CD4-positive, alpha-beta T cell treated with Interleukin-15 for 1 hour (primary cell): ENCODE results near the gene PGK1.
"Not testable (repeated sequence)": the region's sequence is repeated elsewhere in the genome, so short reads cannot be mapped to it uniquely, and the experiment has no call there.

ENCODE experiments used
- DNase-seq: peaks from one replicate; pipeline ENCODE4 v3.0.0-alpha.2; 2020

Gene PGK1

DNA sequence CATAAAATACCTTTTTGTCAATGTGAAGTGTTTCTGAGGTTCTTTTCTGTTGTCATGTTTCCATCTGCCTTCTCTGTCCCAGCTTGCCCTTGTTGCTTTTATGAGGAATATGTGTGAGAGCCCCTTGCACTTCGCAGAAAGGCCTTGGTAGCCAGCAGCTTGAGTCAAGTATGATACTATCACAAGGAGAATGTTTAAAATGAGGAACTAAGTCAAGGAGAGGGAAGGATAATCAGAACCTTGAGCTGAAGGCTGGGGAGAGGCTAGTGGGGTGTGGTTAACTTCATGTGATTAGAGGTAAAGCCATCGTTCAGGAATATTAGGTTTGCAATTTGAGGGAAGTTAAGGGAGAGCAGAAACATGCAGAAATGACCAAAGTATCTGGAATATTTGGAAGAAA lies 12.7 kb downstream of the PGK1 start:
- DNase-seq: no peak

DNA sequence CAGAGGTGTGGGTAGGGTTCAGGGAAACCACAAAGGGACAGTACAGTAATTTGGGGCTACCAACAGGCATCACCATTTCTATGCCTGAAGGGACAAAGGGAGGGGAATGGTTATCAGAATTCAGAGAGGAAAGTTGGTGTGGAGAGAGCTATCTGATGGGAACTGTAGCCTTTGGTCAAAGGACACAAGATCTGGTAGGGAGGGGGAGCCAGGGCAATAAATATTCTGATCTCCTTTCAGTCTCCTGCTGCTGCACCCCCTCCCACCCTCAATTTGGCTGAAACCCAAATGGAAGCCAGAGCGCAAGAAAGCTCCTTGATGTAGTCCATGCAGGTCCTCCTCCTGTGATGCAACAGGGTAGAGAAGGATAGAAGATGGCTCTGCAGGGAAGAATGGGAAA lies 14.6 kb downstream of the PGK1 start:
- DNase-seq: no peak

DNA sequence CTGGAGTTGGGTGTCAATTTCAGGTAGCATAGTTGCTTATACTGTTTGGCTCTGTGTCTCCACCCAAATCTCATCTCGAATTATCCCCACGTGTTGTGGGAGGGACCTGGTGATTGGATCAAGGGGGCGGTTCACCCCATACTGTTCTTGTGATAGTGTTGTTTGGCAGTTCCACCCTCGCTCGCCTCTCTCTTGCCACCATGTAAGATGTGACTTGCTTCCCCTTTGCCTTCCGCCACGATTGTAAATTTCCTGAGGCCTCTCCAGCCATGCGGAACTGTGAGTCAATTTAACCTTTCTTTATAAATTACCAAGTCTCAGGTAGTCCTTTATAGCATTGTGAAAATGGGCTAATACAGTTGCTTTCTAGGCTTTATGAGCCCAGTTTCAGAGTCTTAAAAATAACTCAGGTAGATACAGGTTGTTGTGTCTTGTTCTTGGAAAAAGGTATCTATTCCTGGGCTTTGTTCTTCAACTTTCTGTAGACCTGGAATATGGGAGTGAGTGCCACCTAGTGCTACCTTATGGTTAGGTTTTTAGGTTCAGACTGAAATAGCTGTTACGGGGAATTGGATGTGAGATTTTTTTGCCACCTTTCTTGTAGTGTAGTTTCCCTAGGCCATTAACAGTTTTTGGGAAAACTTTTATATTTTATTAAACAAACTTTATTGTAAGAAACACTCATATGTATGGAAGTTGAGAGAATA lies 15.6 kb downstream of the PGK1 start:
- no peak for DNase-seq

DNA sequence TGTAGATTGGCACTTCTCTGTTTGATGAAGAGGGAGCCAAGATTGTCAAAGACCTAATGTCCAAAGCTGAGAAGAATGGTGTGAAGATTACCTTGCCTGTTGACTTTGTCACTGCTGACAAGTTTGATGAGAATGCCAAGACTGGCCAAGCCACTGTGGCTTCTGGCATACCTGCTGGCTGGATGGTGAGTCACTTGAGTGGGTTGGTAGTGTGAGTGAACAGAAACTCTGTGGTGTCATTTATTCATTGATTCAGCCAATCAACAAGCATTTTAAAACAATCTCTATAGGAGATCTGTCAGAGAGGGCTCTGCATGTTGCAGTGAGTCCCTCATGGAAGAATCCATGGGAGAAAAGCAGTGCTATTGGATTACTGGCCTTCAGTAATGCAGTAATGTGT lies 19.1 kb downstream of the PGK1 start:
- no peak for DNase-seq

DNA sequence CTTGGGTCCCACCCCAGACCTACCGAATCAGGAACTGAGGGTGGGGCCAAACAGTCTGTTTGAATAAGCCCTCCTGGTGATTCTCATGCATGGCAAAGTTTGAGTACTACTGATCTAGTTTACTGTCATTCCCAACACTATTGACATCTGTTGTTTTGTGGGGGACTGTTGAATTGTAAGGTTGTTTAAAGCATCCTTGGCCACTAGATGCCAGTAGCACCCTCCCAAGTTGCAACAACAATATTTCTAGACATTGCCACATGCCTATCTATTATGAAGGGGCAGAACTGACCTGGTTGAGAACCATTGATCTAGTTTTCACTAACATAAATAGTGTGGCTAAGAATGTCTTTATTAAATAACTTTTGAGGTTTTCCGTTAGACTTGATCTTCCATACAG lies 20.3 kb downstream of the PGK1 start:
- DNase-seq: no peak

DNA sequence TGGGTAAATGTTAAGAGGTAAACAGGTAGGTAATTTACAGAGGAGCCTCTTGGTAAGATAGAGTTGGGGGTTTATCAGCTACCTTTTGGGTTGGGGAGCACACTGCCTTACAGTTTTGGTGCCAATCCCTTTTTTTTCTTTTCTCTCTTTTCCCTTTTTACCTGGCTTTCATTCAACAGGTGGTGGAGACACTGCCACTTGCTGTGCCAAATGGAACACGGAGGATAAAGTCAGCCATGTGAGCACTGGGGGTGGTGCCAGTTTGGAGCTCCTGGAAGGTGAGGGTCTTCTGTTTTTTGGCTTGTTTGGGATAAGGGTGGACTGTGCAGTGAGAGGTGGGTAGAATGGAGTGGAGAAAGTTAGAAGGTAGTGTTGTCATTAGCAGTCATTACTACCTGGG lies 21.1 kb downstream of the PGK1 start:
- DNase-seq: no peak

DNA sequence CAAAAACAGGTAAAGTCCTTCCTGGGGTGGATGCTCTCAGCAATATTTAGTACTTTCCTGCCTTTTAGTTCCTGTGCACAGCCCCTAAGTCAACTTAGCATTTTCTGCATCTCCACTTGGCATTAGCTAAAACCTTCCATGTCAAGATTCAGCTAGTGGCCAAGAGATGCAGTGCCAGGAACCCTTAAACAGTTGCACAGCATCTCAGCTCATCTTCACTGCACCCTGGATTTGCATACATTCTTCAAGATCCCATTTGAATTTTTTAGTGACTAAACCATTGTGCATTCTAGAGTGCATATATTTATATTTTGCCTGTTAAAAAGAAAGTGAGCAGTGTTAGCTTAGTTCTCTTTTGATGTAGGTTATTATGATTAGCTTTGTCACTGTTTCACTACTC lies 21.7 kb downstream of the PGK1 start:
- DNase-seq: not testable (repeated sequence)

DNA sequence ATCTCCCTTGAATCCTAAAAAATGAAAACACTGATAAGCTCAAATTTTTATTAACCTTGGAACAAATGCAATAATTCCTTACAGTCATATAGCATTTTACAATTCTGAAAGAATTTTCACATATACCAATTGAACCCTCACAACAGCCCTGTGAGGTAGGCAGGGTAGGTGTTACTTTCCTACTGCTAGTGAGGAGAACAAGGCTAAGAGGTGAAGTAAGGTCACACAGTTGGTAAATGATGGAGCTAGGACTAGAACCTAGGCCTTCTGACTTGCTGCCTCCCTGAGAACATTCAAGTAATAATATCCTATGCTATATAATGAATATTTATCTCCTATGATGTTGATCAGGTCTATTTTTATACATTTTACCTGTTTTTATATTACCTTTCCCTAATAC lies 25.7 kb downstream of the PGK1 start:
- DNase-seq: no peak

DNA sequence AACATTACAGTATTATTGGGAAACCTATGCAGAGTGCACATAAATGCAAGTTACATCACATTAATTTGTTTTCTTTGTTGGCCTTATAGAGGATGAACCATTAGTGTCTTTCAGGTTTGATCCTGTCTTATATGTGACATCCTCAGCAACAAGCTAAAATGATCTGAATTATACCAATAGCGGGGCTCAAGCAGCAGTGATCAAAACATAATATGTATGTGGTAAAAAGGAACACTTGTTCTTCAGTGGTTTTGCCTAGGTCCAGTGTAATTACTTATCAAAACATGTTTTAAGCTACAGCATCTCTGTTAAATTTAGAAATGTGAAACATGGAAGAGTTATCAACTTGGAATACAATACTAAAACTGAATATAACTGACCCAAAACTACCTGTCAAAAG lies 26.3 kb downstream of the PGK1 start:
- DNase-seq: no peak

DNA sequence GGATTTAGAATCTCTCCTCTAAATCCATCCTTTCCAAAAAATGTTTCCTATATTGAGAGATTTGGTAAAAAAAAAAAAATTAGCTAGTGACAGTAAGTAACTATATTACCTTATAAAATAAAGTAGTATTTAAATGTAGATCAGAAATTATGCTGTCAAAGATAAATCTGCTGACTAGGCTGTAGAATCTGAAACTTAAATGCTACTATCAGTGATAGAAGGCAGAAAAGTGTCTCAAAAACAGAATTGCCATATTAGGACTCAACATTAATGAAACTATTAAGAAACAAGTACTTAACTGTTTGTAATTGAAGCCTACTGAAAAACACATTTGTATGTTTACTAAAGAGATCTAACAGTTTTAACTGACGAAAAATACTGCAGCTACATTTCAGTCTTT lies 27.1 kb downstream of the PGK1 start:
- DNase-seq: no peak

DNA sequence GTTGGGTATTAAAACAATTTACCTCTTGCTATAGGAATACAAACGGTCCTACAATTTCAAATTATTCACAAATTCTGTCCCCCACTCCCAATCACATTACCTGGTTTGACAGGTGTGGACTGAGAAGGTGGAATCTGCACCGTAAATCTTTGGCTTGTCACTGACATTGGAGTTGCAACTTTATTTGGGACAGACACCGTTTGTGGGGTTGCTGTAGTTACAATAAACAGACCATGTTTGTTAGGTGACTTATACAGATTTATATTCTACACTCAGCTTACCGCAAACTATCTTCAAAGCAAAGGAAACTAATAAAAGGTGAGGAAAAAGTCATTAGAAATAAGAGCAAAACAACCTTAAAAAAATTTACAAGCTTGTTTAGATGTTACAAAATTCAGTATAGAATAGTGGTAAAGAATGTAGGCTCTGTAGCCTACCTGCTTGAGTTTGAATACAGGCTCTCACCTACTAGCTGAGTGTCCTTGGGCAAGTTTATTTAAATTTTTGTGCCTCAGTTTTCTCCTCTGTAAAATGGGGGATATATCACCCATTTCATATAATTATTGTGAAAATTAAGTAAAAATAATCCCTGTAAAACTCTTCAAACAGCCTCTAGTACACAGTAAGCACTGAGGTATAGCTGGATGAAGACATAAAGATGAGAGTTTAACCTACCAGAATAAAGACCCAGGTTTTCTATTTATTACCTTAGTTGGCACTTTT lies 29.4 kb downstream of the PGK1 start:
- DNase-seq: no peak

DNA sequence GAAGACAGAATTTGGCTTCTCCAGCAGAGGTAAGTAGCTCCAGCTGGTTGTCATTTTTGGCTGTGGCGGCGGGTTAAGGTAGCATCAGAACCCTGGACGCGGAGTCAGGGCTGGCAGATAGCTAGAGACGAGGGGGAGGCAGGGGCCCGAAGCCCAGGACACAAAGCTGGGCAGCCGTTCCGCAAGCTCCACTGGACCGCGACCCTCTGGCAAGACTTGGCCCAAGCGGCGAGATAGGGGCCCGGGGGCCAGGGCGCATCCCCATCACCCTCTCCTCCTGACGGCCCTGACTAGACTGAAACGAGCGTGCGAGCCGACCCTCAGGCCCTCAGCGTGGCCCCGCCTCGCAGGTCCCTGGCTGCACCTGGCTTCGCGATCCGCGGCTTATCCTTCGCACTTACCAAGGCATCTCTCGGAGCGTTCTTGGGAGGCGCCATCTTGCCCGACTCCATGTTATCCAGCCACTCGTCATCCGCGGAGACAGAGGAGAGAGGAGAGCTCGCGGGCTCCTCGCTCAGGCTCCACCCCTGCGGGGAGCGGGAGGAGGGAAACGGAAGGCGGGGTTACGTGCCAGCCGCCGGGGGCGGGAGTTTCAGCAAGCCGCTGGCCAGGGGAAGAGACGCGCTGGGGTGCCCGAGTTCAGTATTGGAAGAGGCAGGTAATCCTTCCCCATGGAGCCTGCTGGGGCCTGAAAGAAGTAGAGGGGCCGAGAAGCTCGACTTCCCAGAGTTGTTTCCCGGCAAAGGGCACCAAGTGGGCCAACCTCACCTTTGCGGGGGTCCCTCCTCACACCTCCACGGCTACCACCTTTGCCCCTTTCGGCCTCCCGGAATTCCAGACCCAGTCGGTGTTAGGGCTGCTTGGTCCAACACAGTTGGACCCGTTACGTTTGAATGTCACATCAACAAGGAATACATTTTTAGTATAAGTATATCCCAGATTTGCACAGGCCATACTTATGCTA lies 35.4 kb downstream of the PGK1 start, which contains the start of gene TAF9B:
TSS of gene TAF9B (minus strand) at position 491 of the 964 bp plus-strand sequence. CDS start at position 452, 39 bp downstream.
- DNase-seq: peak; percentile 85

DNA sequence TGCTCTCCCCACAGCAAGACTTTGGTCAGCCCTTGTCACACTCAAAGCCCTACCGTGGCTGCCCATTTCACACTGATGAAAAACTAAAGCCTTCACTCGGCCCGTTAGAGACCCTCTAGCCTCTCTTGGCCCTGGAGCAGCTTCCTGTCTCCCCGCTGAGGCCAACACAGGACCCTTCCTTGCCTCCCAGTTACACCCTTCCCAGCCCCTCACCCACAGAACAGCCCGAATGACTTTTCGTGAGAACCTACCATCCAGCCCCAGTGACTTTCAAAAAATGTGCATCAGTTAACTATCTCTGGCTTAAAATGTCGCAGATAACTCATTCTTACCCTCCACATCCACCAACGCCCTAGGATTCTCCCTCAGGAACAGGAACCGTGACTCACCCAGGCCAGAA lies 36.2 kb downstream of the PGK1 start:
- no peak for DNase-seq

DNA sequence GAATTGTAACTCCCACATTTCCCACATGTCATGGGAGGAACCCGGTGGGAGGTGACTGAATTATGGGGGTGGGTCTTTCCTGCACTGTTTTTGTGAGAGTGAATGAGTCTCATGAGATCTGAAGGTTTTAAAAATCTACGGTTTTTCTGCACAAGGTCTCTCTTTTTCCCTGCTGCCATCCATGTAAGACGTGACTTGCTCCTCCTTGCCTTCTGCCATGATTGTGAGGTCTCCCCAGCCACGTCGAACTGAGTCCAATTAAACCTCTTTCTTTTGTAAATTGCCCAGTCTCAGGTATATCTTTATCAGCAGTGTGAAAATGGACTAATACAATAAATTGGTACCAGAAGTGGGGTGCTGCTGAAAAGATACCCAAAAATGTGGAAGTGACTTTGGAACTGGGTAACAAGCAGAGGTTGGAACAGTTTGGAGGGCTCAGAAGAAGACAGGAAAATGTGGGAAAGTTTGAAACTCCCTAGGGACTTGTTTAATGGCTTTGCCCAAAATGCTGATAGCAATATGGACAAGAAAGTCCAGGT lies 43.0 kb downstream of the PGK1 start:
- DNase-seq: not testable (repeated sequence)

DNA sequence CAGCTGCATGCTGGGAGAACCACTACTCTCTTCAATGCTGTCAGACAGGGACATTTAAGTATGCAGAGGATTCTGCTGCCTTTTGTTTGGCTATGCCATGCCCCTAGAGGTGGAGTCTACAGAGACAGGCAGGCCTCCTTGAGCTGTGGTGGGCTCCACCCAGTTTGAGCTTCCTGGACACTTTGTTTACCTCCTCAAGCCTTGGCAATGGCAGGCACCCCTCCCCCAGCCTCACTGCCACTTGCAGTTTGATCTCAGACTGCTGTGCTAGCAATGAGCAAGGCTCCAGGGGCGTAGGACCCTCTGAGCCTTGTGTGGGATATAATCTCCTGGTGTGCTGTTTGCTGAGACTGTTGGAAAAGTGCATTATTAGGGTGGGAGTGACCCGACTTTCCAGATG lies 53.3 kb downstream of the PGK1 start:
- not testable (repeated sequence) for DNase-seq

DNA sequence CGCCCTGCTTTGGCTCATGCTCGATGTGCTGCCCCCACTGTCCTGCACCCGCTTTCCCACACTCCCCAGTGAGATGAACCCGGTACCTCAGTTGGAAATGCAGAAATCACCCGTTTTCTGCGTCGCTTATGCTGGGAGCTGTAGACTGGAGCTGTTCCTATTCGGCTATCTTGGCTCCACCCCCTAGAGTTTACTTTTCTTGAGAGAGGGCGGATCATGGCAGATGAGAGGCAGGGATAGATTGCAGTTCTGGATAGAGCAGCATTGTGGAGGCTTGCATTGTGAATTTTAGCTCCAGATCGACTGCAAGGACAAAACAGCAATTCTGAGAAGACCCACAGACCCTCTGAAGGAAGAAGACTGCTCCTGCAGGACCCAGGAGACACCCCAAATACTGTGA lies 53.8 kb downstream of the PGK1 start:
- not testable (repeated sequence) for DNase-seq

DNA sequence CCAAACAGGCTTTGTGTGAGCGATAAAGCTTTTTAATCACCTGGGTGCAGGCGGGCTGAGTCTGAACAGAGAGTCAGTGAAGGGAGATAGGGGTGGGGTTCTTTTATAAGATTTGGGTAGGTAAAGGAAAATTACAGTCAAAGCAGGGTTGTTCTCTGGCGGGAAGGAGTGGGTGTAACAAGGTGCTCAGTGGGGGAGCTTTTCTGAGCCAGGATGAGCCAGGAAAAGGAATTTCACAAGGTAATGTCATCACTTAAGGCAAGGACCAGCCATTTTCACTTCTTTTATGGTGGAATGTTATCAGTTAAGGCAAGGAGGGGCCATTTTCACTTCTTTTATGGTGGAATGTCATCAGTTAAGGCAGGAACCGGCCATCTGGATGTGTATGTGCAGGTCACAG lies 56.7 kb downstream of the PGK1 start:
- DNase-seq: not testable (repeated sequence)

DNA sequence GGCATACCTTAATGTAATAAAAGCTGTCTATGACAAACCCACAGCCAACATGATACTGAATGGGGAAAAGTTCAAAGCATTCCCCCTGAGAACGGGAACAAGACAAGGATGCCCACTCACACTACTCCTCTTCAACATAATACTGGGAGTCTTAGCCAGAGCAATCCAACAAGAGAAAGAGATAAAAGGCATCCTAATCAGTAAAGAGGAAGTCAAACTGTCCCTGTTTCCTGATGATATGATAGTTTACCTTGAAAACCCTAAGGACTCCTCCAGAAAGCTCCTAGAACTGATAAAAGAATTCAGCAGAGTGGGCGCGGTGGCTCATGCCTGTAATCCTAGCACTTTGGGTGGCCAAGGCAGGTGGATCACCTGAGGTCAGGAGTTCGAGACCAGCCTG lies 59.1 kb downstream of the PGK1 start:
- DNase-seq: not testable (repeated sequence)

DNA sequence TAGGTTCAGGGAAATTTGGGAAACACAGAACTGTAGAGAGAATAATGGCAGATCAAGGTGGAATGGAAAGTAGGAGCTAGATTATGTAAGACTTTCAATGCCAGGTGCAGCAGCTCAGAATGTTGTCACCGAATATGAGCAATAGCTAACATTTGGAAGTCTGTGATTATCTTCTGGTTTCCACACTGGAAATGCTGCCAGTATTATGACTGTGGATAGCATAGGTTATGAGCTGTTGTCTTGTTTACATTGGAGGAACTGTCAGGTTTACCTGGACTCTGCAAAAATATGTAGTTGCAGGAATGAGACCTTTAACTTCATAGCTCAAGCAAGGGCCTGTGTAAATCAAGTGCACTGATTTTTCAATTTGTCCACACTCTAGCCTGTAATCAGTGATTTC lies 61.4 kb downstream of the PGK1 start:
- no peak for DNase-seq

DNA sequence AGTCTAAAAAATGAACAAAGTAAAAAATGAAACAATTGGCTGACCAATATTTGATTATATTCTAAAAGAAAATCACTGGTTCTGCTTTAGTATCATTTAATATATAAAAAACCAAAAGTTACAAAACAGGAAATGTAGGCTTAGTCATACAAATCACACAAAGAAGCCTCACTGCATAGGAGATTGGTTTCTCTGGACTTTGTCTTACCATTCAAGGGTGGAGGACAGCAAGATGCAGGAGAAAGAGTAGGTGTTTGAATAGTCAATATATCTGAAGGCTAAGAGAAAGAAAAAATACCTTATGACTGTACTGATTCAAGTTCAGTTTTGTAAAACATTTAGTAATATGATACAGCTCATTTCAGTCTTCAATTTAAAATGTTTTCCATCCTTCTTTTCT lies 64.0 kb downstream of the PGK1 start:
- DNase-seq: no peak
